Measurements from ENCODE around the gene RENBP.

The RENBP gene

GRCh38 chrX:153920546-153920945 is 23.9 kb downstream of the RENBP start:
- no peak for DNase-seq (ENCODE audit: low read depth in 2 of 2)

DNA sequence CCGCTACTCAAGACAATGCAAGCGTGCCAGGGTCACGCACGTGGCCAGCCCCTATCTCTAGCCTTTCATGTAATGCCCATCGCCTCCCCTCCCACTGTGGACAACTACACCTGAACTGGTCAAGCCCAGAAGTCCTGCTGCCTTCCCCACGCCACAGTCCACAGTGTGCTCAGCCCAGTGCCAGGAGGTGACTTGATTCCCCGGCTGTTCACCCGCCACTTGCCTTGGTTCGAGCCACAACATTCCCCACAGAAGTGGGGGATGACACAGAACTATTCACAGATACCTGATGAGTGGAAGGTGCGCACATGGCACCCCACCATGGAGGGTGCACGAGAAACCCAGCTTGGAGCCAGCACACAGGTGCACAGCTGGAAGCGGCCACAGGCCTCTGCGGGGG is 25.2 kb downstream of the RENBP start:
- no peak for DNase-seq (ENCODE audit: low read depth in 2 of 2)

- DNase-seq (ENCODE audit: low read depth in 2 of 2), result no peak
These were observed 26.6 kb downstream of the RENBP start for GRCh38 chrX:153917869-153918268.

DNA sequence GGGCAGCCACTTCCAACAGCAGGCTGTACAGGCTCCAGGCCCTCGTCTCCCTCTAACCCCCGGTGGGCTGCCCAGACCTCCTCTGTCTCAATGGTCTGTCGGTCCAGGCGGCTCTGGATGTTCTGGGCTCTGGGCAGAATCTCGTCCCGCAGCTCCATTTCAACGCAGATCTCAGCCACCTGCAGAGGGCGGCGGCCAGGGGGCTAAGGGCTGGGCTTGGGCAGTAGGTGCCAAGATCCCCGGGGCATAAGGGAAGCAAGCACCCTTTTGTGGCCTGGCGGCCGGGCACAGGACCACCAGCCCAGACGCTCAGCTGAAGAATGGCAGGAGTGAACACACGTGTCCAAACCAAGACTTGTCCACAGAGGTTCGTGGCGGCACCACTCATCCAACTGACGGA is 30.7 kb downstream of the RENBP start:
- DNase-seq (ENCODE audit: low read depth in 2 of 2), result no peak

DNA sequence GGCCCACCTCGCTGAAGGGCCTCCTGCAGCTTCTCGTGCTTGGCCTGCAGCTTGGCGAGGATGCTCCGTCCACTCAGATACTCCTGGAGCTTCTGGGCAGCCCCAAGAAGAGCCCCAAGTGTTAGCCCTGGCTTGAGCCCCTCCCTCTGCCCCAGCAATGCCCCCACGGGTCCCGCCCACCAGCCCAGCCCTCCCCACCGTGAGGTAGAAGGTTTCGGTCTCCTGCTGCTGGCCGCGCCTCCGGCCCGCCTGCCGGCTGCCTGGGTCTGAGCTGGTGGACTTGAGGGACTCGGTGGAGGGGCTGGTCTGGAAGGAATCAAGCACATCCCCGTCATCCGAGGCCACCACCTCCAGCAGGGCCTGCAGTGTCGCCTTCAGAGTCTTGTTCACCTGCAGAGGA is 31.2 kb downstream of the RENBP start:
- DNase-seq (ENCODE audit: low read depth in 2 of 2), result no peak

DNA sequence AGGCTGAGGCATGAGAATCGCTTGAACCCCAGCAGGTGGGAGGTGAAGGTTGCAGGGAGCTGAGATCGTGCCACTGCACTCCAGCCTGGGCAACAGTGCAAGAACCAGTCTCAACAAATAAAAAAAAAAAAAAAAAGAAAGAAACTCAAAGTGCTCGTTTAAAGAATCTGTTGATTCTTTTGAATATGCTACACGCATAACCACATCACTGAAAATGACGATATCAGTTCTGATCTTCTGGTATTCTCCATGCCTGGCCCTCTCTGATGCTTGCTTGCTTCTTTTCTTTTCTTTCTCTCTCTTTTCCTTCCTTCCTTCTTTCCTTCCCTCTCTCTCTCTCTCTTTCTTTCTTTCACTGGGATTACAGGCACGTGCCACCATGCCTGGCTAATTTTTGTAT is 32.6 kb downstream of the RENBP start:
- DNase-seq (ENCODE audit: low read depth in 2 of 2), result no peak

- no peak for DNase-seq (ENCODE audit: low read depth in 2 of 2)
These were observed 34.0 kb downstream of the RENBP start for GRCh38 chrX:153910446-153910845.

DNA sequence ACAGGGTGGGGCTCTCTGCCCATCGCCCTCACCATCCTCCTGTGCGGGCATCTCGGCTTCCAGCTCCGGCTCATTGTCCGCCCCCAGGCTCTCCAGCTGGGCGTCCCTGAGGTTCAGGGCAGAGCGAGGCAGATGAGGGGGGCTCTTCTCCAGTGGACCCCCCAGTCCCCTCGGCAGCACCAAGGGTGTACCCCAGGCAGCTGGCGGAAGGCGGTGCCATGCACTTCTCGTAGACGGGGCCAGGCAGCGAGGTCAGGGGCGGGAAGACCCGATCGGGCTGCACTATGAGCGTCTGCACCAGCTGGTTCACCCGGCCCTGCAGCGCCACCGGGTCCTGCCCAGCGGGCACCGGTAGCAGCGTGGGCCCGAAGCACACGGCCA is 34.5 kb downstream of the RENBP start:
- DNase-seq (ENCODE audit: low read depth in 2 of 2), result no peak

DNA sequence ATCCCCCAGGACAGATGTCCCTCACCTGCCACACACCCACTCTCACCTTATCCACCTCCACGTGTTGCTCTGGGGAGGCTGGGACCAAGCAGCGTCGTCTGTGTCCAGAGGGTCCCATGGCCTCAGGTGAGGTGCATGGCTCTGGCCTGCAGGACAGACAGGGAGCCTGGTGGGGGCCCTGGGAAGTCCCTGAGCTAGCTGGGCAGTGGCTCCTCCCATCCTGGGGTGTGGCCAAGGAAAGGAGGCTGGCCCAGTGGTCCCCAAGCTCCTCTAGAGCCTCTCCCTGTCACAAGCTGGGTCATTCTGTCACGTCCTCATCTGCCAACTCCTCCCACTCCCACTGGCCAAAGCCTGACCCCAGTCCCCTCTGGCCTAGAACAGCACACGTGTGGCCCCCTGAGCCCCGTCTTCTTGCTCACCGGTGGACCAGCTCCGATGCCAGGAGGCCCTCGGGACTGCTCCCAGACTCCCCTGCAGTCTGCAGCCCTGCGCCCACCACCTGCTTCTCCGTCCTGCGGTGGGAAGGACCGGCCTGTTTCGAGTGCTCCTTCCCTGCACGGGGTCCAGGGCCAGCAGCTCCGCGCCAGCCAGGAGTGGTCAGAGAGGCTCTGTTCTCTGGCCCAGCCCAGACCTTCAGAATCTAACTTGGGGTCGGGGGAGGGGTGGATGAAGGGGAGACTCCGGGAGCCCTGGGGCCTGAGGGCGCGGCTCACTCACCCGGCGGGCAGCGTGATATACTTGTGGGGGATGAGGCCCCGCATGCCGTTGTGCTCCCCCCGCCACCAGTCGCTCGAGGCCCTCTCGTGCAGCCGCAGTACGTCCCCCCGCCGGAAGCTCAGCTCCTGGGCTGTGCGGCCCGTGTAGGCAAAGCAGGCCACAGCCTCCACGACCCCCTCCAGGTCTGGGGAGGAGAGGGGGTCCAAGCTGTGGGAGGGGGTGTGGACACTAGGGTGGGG is 35.1 kb downstream of the RENBP start:
- no peak for DNase-seq (ENCODE audit: low read depth in 2 of 2)

GRCh38 chrX:153908219-153908860 is 36.1 kb downstream of the RENBP start:
- no peak for DNase-seq (ENCODE audit: low read depth in 2 of 2)

- DNase-seq (ENCODE audit: low read depth in 2 of 2), result no peak
These were observed 37.0 kb downstream of the RENBP start for GRCh38 chrX:153907456-153907855.

DNA sequence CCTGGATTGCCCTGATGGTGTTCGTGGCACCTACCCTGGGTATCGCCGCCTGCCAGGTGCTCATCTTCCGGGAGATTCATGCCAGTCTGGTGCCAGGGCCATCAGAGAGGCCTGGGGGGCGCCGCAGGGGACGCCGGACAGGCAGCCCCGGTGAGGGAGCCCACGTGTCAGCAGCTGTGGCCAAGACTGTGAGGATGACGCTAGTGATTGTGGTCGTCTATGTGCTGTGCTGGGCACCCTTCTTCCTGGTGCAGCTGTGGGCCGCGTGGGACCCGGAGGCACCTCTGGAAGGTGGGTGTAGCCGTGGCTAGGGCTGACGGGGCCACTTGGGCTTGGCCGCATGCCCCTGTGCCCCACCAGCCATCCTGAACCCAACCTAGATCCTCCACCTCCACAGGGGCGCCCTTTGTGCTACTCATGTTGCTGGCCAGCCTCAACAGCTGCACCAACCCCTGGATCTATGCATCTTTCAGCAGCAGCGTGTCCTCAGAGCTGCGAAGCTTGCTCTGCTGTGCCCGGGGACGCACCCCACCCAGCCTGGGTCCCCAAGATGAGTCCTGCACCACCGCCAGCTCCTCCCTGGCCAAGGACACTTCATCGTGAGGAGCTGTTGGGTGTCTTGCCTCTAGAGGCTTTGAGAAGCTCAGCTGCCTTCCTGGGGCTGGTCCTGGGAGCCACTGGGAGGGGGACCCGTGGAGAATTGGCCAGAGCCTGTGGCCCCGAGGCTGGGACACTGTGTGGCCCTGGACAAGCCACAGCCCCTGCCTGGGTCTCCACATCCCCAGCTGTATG is 38.1 kb downstream of the RENBP start:
- no peak for DNase-seq (ENCODE audit: low read depth in 2 of 2)

GRCh38 chrX:153905481-153906095 is 38.9 kb downstream of the RENBP start:
- DNase-seq (ENCODE audit: low read depth in 2 of 2), result no peak

- no peak for DNase-seq (ENCODE audit: low read depth in 2 of 2)
These were observed 40.2 kb downstream of the RENBP start, which contains the start of gene AVPR2 for GRCh38 chrX:153903991-153904957. Gene AVPR2, plus strand, starts transcription at chrX:153904673. Its CDS starts 473 bp downstream, at chrX:153905146.

DNA sequence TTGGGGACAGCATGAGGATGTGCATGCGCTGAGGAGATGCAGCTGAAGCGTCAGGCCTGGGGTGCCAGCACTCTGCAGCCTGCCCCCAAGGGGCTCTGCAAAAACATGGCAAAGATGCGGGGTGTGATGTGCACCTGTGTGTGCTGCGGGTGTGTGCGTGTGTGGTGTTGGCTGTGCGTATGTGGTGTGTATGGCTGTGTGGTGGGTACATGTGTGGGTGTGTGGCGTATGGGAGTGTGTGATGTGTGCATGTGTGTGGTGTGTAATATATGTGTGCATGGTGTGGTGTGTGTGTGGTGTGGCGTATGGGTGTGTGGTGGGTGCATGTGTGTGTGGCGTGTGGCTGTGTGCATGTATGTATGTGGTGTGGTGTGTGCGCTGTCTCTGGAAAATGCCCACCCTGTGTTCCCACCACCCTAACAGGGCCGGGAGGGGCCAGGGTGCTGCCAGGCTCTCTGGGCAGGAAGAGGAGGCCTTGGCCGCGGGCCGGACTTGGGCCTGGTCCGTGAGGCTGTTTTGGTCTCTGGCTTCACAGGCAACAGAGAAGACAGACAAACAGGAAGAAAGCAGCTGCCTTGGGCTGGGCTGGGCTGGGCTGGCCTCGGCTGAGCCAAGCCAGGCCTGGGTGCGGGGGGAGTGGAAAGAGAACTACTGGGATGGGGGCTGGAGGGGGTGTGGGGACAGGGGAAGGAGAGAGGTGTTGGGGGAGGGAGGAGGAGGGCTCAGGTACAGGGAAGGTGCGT is 41.0 kb downstream of the RENBP start:
- no peak for DNase-seq (ENCODE audit: low read depth in 2 of 2)

GRCh38 chrX:153902385-153902784 is 42.1 kb downstream of the RENBP start:
- no peak for DNase-seq (ENCODE audit: low read depth in 2 of 2)

DNA sequence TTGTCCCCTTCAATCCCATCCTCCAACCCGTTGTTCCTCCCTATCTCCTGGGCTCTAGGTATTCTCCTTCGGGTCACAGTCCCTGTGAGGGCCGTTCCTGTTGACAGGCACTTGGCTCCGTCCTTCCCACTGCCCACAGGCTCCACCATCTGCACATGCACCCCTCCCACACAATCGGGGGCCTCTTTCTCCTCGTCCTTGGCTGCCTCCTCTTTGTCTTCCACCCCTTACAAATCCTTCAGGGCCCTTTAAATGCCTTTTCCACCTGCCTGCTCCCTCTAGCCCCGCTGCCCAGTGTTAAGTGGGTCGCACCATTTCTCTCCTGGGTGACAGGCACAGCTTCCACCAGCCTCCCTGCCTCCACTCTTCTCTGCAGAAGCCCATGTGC is 42.7 kb downstream of the RENBP start:
- DNase-seq (ENCODE audit: low read depth in 2 of 2), result no peak

GRCh38 chrX:153900831-153901752 is 43.4 kb downstream of the RENBP start:
- DNase-seq (ENCODE audit: low read depth in 2 of 2), result peak; percentile 29 to 46

DNA sequence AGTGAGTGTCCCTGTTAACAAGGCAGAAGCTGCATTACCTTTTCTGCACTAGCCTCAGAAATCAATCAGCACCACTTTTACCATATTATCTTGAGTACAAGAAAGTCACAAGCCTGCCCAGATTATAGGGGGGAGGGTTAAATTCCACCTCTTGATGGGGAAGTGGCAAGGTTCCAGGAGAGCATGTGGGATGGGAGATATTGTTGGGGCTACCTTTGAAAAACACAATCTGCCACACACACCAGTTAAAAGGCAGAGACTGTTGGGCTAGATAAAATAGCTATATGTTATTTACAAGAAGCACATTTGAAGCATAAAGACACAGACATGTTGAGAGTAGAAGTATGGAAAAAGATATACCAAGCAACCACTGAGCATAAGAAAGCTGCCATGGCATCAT is 46.5 kb downstream of the RENBP start:
- no peak for DNase-seq (ENCODE audit: low read depth in 2 of 2)

Data from activated CD8-positive, alpha-beta memory T cell treated with anti-CD3 and anti-CD28 coated beads for 4 hours (primary cell).